NCI-H1436 (cell line): ENCODE data around the gene CTU1.

Source experiments
- DNase-seq: peaks from one replicate; lab custom pipeline; 2025; lab: John Stamatoyannopoulos, UW

Gene CTU1

DNA sequence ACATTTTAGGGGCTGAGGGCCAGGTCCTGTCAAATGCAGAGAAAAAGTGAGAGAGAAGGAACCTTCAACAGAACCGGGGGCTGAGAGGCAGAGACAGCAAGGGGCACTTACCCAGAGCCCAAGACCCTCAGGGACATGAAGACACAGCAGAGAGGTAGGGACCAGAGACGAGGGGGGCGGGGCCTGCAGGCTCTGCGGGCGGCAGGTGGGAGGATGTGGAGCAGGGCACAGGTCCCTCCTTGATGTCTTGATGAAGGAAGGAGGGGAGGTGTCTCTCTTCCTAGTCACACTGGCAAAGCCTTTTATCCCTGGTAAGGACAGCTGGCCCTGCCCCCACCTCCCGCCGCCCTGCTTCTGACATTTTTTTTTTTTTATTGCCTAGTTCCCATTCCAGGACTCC, 25.6 kb downstream of the CTU1 start, which contains the start of gene KLK14:
Gene KLK14, minus strand, starts transcription at position 277 of the 400 bp plus-strand sequence. Its CDS starts 273 bp downstream, at position 4.
- DNase-seq, result peak; percentile 7

DNA sequence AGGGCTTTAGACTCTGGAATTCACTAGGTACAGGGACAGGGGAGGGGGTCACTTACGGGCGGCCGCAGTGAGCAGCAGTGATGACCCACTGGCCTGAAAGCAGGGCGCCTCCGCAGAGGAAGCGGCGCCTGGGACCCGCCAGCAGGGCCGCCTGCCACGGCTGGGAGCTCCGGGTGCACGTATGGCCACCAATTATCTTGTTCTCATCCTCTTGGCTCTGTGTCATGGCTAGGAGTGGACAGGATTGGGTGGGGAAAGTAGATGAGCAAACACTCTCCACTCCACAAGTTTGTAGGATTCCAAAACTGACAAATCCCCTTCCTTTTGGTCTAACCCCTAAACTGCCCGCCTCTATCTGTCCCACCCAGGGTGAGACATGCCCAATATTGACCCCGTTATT, 26.7 kb downstream of the CTU1 start:
- no peak for DNase-seq

DNA sequence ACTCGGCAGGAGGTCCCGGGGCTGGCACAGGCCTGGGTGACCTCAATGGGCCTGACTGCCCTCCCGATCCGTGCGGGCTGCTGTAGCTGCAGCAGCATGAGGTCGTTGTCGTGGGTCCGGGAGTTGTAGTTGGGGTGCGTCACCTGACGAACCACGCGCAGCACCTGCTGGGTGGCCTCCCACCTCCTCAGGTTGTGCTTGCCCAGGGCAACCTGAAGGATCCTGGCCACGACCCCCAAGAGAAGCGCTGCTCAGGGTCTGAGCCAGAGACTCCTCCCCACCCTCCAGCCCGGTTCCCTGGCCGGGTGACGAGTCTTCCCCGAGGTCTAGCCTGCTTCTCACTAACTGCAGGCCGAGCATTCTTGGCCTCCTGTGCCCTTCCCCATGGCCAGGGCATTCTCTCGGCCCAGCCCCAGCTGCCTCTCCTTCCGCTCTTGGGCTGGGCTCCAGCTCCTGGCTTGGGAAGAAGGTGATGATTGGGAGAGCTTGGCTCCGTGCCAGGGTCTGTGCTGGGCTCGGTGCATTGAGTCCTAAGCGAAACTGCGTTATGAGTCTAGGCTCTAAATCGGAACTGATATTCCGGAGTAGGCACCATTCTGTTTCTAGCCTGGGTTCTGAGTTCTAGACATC, 28.6 kb downstream of the CTU1 start:
- no peak for DNase-seq

DNA sequence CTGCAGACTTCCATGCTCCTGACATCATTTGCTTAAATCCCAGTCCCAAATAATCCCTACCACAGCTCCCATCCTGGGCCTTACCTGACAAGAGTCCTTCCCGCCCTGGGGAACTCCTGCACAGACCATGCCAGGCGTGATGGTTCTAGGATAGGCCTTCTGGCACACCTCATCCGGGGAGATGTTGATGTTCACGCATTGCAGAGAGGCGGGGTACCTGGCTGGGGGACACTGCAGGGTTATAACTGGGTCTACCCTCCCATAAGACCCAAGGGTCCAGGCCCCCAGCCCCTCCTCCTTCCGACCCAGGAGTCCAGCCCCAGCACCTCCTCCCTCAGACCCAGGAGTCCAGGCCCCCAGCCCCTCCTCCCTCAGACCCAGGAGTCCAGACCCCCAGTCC, 29.5 kb downstream of the CTU1 start:
- DNase-seq, result no peak

DNA sequence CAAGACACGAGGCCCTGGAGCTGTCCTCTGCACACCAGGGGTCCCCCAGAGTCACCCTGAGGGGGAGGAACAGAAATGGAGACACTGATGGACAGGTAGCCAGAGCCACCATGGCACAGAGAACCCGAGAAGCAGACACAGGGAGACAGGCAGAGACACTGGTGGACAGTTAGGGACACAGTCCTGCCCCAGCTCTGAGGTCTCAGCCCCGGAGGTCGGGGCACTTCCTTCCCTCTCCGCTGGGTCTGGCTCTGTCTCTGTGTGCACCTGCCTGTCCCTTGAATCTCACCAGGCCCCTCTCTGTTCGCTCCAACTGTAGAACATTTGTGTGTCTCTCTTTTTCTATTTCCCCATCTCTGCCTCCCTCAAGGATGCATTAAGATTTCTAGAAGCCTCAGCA, 30.1 kb downstream of the CTU1 start:
- DNase-seq, result no peak

DNA sequence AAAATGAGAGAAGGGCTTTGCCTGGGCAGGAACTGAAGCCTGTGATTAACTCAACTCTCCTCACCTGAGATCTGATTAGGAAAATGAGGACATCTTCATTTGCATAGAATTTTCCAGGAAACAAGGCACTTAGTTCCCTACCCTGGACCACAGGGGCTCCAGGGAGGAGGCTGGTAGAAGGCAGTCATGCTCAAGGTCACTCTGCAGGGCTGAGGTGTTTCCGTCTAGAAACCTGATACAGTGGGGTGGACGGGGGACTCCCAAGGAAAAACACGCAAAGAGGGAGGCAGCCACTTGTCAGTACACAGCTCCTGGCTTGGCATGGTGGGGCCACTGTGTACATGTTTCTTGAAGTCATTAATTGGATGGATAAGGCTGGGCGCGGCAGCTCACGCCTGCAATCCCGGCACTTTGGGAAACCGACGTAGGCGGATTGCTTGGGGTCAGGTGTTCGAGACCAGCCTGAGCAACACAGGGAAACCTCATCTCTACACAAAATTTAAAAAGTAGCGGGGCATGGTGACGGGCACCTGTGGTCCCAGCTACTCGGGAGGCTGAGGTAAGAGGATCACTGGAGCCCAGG, 31.5 kb downstream of the CTU1 start:
- DNase-seq, result no peak

DNA sequence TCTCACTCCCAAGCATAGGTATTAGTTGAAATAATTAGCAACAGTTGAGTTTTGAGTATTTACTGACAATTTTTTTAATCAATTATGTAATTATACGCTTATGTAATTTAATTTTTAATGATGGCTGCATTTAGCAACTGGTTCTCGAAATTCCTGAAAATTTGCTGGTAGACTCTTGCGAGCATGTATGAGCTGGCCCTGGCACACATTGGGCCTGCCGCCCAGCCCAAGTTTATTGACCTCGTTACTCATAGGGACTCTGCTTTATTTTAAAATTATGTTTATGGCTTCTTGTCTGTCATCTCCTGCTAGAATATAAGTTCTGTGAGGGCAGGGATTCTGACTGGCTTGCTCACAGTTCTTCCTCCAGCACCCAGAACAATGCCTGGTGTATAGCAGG, 32.2 kb downstream of the CTU1 start:
- DNase-seq, result no peak

DNA sequence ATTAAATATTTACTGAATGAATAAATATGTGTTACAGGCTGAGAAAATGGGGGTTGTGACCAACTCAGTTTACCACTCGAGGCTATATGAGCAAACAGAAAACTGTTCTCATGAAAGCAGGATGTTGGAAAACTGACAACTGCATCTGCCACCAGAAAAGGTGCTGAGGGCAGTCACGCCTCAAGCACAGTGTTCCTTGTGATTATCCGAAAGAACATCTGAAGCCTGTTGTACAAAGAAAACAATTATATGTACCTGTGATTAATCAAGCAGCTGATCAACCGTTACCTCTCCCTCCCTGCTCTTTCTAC, 37.2 kb downstream of the CTU1 start:
- DNase-seq, result peak; percentile 21

DNA sequence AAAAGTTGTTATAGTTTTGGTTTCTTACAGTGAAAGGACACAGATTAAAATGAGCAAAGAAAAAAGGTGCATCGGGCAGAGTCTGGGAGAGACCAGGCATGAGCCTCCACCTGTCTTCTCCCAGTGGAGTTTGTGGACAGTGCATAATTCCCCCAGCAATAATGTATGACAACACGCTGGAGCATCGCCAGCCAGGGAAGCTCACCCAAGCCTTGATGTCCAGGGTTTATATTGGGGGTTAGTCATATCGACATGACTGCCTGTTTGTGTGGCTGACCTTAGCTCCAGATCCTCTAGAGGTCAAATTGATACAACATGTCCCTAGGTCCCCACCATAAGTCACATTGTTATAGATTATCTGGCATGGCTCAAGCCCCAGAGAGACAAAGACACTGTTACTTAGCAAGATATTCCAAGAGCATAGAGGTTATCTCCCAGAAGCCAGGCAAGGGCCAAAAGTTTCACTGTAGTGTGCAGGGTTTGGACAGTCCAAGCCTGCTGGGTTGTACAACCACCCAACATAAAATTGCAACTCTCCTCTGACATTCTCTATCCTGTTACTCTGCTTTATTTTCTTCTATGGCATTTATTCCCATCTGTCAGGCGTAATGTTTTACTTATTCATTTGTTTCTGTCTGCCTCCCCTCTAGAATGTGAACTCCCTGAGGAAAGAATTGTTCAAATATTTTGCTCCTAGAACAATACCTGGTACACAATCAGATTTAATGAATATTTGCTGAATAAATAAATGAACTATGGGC, 37.7 kb downstream of the CTU1 start:
- no peak for DNase-seq

DNA sequence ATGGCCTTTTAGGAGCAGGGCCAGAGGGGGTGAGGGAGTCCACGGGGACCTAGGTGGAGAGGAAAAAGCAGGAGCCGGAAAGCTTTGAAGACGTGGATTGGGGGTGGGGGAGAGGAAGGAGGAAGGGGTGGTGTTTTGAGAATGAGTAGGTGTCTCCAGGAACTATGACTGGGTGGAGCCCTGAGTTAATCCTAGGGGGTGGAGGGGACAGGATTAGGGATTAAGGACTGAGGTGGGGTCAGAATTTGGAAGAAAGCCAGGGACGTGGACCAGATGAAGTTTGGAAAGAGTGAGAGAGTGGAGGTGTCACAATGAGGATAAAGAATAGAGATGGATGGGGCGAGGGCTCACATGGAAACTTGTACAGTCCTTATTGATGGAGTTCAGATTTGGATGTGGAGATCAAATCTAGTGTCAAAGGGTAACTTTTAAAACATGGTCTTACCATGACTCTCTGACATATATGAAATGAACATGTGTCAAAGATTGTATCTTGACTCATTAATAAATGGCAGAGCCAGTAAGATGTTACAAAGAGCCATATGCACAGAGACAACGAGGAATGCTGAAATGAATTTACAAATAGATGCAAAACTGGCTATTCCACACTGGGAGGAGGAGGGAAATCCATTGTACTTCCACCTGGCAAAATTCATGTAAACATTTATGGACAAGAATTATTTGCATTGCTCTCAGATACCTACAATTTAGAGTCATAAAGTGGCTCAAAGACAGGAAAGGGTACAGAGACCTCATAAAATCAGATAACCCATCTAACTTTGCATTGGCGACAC, 41.6 kb downstream of the CTU1 start:
- DNase-seq, result no peak

DNA sequence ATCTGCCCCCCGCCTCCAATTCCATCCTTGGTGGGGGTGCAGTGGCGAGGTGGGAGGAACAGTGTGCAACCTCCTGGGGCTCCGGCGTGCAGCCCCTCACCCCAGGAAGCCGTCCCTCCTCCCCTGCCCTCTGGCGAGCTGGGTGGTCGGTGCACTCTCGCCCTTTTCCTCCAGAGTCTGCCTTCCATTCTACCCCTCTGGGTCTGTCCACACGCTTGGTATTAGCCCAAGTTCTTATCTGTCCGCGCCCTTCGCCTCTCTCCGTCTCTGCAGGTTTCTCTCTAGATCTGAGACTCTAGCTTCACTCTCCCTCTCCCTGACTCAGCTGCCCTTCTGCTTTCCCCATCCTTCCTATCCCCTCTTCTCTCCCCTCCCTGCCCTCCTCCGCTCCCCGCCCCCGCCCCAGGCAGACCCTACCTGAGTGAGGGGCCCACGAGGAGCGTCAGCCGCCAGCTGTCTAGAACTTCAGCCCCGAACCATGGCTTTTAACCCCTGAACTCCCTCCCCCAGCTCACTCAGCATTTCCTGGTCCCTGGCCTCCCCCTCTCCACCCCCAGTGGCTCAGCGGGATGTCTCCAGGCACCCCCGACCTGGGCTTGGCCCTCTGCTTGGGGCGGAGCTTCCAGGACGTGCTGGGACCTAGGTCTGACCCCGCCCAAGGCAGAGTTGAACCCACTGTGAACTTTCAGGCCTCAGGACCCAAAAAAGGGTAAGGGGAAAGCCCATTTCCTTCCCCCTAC, 42.8 kb downstream of the CTU1 start:
- DNase-seq, result no peak

DNA sequence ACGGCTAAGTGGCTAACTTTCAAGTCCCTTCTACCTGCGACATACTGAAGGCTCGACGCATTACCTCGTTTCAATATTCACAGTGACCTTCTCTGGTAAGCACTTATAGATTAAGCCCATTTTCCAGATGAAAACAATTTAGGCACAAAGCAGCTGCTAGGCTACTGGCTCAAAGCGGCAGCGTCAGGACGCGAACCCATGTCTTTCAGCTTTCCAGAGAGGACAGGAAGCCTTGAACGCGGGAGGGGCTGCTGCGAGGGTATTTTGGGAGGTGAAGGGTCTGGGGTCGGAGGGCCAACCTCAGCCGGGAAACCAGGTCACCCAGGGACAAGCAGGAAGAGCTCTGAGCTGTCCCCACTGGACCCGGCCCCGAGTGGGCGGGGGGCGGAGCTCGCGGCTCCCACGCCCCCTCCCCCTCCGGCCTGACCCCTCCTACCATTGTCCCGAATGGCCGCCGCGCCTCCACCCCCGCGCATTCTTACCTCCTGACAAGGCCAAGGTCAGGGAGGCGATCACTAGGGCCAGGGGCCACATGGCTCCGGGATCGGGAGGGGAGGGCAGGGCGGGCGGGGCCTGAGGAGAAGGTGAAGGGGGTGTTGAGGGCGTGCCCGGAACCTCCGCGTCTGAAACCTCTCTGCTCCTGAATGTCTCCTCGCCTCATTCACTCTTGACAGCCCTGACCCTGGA, 43.5 kb downstream of the CTU1 start, which contains the start of gene KLK13:
Gene KLK13, minus strand, starts transcription at position 559 of the 687 bp plus-strand sequence. Its CDS starts 25 bp downstream, at position 534.
- DNase-seq, result no peak

DNA sequence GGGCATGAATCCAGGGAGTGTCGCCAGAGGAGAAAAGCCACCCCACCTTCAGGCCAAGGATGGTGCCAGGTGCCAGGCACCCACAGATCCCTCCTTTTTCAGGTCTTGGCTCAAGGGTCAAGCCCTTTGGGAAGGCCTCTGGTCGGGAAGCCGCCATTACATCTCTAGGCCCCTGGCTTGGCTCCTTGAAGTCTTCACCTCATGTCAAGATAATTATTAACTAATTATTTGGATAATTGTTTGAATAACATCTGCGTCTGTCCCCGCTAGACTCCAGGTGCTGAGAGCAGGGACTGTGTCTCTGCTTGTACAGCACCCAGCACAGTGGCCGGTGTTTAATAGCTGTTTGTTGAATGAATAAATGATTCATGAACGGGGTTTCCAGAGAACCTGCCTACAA, 44.5 kb downstream of the CTU1 start:
- DNase-seq, result no peak

DNA sequence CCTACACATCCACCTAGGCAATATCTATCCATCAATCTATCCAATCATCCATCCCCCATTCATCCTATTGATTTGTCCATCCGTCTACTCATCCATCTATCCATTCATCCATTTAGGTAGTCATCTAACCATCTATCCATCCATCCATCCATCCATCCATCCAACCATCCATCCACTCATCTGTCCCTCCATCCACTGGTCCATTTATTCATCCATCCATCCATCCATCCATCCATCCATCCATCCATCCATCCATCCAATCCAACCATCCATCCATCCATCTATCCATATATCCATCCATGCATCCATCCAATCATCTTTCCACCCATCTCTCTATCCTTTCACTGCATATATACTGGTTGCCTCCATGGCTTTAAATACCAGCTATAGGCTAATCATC, 47.2 kb downstream of the CTU1 start:
- DNase-seq, result no peak

DNA sequence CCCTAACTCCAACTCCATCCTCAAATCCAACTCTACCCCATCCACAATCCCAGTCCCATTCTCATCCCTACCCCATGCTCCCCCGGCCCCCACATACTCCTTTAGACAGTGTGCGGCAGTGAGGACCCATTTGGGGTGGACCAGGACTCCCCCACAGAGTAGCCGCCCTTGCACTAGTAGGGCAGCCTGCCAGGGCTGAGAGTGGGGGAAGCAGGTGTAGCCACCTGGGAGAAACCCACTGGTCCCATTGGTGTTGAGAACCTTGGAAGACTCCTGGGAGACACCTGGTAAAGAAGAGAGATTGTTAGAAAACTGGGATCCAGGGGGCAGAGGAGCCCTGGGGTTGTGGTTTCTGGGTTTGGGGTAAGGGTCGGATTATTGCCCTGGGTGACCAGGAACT, 47.9 kb downstream of the CTU1 start:
- DNase-seq, result no peak

DNA sequence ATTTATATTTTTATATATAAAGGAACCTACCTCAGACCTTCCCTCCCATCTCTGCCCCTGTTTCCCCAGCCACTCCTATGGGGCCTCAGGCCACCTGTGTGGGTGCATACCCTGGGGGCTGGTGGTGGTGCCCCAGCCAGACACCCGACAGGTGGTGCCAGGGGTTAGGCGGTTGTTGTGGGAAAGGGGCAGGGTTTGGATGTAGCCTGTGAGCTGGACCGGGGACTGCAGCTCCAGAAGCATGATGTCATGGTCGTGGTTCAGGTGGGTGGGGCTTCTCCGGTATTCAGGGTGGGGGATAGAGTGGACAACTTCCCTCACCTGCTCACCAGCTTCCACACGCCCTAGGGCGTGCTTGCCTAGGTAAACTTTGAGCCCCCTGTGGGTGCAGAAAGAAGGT, 48.5 kb downstream of the CTU1 start:
- no peak for DNase-seq

DNA sequence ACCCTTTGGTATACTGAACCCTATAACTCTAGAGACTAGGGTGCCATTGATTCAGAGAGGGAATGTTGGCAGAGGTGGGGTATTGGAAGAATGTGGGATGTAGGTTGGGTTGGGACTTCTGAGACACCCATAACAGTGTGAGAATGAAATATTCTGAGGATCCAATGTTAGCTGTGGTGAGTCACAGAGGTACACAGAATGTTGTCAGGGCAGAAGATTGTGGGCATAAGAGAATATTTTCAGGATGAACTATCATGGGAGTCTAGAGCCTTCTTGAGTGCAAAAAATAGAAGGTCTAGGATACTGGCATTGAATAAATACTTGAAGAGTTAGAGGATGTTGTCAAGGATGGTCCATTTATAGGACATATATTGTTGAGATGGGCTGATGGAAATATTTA, 52.3 kb downstream of the CTU1 start:
- DNase-seq, result no peak
